ENCODE data around the gene RAPGEF4.

RAPGEF4 gene

GRCh38 chr2:172860336-172860707 is 124.7 kb downstream of the RAPGEF4 start:
- no peak for DNase-seq (ENCODE audit: low read depth, low spot score)

DNA sequence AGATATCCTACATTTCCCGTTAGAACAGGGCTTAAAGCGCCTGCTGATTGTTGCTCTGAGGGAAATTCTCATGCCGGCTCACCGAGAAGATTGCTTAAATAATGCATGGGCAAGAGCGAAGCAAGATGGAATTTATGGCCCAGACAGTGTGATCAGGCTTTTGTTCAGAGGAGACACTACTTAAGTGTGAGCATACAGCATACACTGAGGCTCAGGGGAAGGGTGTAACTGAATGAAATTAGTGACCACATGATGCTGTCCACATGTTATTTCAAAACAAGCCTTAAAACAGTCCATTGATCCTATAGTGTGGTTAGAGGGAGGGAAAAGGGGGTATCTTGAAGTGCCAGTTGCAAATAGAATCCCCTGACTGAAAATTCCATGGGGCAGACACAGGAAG is 125.5 kb downstream of the RAPGEF4 start:
- DNase-seq (ENCODE audit: low read depth, low spot score): no peak

DNA sequence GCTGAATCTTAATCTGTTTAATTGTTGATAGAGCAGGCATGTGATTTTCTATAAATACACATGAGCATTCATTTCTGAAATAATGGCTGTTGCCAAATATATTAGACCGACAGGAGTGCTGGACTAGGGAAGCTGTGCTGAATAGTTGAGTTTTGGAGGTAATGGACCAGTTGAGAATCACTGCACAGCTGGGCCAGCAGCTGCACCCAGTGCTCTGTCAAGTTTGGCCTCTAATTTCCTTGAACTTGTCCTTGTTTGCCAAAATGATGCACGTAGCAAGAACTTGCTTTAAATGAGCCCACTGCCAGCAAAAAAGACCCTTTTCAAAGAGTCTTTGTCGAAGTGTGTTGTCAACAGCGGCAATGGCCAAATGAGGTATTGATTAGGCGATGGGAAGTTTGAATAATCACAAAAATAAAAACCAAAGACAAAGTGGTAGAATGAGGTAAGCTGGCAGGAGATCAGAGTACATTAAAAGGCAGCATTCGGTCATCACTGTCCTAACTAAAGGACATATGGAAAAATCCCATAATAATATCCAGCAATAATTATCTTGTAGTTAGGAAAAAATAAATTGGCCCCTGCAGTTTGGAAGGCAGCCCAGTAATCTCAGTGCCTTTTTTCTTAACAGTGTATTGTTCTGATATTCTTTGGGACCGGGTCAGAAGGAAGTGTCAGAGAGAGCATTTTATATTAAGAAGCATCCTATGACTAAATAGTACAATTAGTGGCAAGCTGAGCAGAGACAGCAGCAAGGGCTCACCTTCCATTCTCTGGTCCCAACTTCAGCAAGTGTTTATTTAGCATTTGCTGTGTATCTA is 126.2 kb downstream of the RAPGEF4 start:
- no peak for DNase-seq (ENCODE audit: low read depth, low spot score)

GRCh38 chr2:172863341-172863740 is 127.7 kb downstream of the RAPGEF4 start:
- DNase-seq (ENCODE audit: low read depth, low spot score): no peak

DNA sequence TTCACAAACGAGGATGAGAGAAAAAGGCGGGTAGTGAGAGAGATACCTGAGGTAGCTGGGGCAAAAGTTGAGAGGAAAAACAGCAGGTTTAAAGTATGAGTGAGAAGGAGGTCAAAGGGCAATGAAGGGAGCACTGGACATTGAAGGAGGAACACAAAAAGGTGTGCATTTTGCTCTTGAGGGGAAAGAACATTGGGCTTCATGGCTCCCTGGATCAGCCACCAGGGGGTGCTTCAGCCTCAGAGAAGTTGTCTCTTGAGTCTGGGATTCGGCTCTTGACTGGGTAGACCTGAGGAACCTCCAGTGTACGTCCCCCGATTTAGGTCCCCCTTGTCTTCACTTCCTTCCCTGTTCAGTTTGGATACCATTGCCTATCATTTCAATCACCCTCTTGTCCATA is 128.5 kb downstream of the RAPGEF4 start:
- DNase-seq (ENCODE audit: low read depth, low spot score): peak; percentile 44

- DNase-seq (ENCODE audit: low read depth, low spot score): no peak
Observed at GRCh38 chr2:172865422-172865821, 129.8 kb downstream of the RAPGEF4 start.

DNA sequence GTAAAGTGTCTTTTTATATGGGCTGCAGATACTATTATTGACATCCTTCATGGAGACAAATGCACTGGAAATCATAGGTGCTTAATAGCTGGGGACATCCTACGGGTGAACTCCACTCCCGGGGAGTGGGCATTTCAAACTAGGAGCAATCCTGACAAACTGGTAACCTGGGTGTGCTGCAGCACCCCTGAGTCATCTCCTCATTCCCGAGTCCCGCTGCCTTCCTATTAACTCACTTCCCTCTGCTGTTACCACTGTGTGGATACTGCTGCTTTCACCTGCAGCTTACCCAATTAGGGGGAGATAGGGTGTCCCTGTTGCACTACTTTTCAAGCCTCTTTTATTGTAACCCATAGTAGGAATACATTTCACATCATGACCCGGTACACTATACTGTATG is 134.2 kb downstream of the RAPGEF4 start:
- DNase-seq (ENCODE audit: low read depth, low spot score): no peak

- no peak for DNase-seq (ENCODE audit: low read depth, low spot score)
Observed at GRCh38 chr2:172870396-172870795, 134.8 kb downstream of the RAPGEF4 start.

DNA sequence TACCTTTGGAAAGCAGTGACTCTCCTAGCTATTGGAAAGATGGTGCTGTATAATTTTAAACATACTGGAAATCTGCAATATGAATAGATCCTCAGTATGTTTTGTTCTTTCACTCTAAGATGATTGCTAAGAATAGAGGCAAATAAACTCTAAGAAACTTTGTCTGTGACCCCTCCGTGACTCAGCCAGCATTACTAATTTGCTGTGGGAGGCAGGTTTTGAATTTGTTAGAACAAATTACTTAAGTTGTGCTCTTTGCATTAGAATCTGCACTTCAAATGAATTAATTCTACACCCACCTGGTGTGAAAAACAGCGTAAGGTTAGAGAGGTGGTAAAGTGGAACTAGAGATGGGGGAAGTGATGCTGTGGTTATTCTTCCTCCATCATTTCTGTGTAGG is 142.2 kb downstream of the RAPGEF4 start:
- DNase-seq (ENCODE audit: low read depth, low spot score): peak; percentile 30

DNA sequence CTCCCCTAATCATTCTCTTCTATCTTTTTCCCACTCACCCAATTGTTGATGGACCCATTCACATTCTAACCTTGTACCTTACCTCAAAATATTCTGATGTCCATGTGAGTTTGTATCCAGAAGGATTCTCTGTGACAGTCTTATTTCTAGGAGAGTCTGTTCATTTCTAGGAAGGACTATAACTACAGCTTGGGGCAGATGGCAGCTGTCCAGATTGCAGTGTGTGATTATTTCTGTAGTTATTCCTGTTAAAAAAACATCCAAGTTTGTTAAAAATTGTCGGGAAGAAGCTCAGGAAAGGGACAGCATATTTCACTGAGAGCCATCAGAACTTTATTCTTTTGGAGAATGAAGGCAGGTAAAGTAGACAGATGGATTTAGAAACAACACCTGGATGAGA is 142.6 kb downstream of the RAPGEF4 start:
- peak; percentile 63 for DNase-seq (ENCODE audit: low read depth, low spot score)

- no peak for DNase-seq (ENCODE audit: low read depth, low spot score)
Observed at GRCh38 chr2:172884336-172884735, 148.7 kb downstream of the RAPGEF4 start.

- no peak for DNase-seq (ENCODE audit: low read depth, low spot score)
Observed at GRCh38 chr2:172885996-172886395, 150.4 kb downstream of the RAPGEF4 start.

DNA sequence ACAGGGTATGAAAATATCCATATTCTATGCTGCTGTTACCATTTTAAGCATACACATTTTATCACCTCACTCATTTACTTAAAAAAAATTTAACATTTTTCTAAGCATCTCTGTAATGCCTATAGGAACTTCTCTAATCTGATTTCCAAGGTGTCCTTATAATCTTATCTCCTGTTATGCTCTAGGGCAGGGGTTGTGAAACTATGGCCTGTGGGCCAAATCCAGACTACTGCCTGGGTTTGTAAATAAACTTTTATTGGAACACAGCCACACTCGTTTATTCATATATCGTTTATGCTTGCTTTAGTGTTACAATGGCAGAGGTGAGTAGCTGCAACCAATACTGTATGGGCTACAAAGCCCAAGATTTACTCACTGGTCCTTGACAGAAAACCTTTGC is 151.6 kb downstream of the RAPGEF4 start:
- DNase-seq (ENCODE audit: low read depth, low spot score): no peak

DNA sequence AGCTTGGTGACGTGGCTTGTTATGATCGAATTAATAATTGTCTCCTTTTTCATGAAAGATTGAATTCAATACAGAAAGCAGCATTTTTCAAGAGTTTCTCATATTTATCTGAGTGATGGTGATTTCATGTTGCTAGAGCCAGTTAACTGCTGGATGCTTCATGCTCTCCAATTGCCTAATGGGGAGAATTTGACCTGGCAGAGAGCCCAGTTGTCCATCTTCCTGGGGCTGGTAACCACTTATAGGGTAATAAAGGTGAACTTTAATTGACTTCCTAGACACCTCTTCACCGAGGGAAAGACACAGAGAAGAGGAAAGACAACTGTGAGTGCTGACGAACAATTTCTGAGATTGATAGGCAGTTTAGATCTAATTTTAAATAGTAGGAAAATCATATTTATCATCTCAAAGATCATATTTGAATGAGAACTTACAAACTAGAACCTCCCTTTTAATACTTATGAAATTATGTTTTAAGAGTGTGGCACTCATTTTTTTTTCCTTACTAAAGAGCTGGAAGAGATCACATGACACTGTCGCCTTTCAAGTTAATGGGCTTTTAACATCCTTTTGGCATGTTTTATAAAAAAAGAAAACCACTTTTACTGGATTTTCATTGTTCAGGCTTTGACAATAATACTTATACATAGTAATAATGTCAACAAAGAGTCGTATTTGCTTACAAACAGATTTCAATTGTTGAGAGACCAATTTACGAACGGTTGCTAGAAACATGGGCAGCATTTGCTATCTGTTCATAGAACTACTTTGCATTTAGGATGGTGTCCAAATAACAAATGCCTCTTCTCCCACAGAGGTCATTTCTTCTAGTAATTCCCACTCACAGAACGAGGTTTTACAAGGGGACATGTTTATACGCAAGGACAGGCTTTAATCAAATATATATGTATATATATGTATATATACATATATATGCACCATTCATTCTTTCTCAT is 153.3 kb downstream of the RAPGEF4 start:
- DNase-seq (ENCODE audit: low read depth, low spot score): no peak

- DNase-seq (ENCODE audit: low read depth, low spot score): no peak
Observed at GRCh38 chr2:172889768-172890430, 154.3 kb downstream of the RAPGEF4 start.

DNA sequence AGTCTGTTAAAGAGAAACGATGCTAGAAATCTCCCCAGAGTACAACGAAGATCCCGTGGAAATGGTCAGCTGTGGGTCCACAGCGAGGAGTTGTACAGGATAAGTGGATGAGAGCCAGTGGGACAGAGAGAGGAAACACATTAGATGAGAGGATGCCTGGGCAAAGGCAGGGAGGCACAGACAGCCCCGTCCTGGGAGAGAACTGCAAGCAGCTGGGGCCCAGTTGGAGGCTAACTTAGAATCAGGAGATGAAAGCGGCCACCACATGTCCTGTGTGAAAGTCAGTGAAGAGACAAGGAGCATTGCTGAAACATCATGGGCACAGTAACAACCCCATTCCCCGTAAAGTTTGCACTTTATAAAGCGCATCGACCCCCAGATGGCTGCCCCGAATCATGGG is 157.5 kb downstream of the RAPGEF4 start:
- DNase-seq (ENCODE audit: low read depth, low spot score): no peak

GRCh38 chr2:172893671-172894070 is 158.0 kb downstream of the RAPGEF4 start:
- DNase-seq (ENCODE audit: low read depth, low spot score): no peak

DNA sequence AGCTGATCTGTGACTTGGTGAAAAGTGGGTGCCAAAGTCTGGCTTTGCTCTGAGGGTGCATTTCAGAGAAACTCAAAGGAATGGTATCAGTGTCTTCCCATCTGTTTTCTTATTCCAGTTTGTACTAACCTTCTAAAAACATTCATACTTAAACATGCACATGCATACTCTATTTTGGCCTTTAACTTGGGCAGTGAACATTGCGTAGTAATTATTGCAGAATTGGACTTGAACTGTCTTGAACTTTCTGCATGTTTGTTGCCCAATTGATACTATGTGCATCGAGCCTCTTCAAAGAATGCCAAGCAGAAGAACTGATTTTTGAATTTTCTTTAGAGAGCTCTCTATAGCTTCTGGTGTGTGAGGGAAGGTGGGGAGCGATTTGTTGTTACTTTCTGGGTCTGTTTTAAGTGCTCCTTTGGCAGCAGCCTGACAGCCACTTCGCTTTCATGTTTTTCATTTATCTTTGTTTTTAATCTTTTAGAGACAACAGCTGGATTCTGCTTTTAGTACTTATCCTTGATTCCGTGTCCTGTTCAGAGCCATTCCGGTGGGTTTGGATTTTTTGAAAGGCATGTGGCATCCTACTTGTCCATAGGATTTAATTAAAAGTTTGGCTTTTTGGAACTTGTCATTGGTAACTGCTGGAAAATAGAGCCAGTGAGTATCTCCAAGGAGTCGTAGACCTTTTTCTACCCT is 159.2 kb downstream of the RAPGEF4 start:
- no peak for DNase-seq (ENCODE audit: low read depth, low spot score)

- peak; percentile 59 for DNase-seq (ENCODE audit: low read depth, low spot score)
Observed at GRCh38 chr2:172896661-172897081, 161.0 kb downstream of the RAPGEF4 start.

DNA sequence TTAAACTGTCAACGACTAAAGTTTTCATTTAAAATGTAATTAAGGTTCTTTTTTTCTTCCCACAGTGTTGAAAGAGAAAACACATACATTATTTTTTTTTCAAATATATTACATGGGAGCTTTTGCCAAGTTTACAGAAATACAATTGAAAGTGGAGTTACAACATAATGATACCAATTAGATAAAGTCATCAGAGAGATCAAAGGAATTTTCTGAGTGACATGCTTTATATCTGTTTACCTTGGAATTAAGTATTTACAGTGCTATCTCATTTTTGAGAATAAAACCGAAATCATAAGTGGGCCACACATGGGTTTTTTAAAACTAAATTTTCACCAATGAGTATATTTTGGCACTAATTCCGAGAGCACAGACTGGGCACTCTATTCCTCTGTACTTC is 165.2 kb downstream of the RAPGEF4 start:
- DNase-seq (ENCODE audit: low read depth, low spot score): no peak

GRCh38 chr2:172901913-172902312 is 166.3 kb downstream of the RAPGEF4 start:
- no peak for DNase-seq (ENCODE audit: low read depth, low spot score)

- no peak for DNase-seq (ENCODE audit: low read depth, low spot score)
Observed at GRCh38 chr2:172904236-172904635, 168.6 kb downstream of the RAPGEF4 start.
